GM12891 (cell line): ENCODE data around the gene GSTM4.

Experiments
- POLR2A ChIP-seq: IDR thresholded peaks from 2 replicates; pipeline ENCODE4 v1.6.1; 2011; ENCODE audit warnings: low read depth, low read length, control low read depth
- TAF1 ChIP-seq: IDR thresholded peaks from 2 replicates; pipeline ENCODE4 v1.6.1; 2011; ENCODE audit warnings: low read depth, low read length, control low read depth

- no peak for TF ChIP-seq TAF1
- no peak for TF ChIP-seq POLR2A
These were observed 4.2 kb downstream of the GSTM4 start for GRCh38 chr1:109659997-109660690.
